Measurements from ENCODE around the gene GADD45G.

GADD45G gene

DNA sequence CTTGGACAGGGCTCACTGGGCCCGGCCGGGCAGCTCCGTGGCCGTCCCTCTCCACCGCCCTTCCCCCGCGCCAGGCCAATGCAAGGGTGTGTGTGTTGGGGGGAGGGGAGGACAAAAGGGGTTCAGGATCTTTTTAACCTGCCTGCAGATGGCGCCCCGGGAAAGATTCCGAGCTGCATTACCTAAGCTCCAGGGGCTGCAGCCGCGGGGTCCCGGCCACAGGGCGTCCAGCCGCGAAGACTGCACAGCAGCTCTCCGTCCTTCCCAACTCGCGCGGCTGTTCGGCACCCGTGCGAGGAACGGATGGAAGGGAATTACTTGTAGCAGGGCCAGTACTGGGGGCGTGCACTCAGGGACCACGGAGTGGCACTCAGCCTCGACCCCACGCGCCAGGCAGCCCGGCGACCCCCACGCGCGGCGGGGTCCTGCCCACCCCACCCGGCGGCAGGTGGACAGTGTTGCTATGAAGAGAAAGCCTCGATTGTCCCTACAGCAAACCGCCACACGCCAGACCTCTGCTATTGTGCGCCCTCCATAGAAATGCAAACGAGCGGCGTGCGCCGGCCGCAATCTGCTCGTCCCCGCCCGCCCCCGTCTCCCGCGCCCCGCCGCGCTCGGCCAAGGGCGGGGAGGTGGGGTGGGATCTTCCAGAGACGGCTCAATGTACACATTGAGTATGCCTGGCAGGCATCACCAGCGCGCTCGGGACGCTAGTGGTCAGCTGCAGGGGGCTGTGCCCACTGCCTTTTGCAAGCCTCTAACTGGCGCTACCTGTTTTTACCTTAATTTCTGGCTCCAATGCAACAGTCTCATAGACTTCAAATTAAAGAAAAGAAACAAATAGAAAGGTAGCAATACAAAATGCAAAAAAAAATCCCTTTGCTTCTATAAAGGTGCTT is 796 bp upstream of the GADD45G start:
- in situ Hi-C loops (cut with MboI; ENCODE audit: low pct_unique_long_range_greater_than_20kb, low sequenced_read_pairs) = loop anchor here (10.0 kb wide), 1 partner anchor 501 kb away; no protein-coding TSS in a partner anchor
- DNase-seq = peak; percentile 26

DNA sequence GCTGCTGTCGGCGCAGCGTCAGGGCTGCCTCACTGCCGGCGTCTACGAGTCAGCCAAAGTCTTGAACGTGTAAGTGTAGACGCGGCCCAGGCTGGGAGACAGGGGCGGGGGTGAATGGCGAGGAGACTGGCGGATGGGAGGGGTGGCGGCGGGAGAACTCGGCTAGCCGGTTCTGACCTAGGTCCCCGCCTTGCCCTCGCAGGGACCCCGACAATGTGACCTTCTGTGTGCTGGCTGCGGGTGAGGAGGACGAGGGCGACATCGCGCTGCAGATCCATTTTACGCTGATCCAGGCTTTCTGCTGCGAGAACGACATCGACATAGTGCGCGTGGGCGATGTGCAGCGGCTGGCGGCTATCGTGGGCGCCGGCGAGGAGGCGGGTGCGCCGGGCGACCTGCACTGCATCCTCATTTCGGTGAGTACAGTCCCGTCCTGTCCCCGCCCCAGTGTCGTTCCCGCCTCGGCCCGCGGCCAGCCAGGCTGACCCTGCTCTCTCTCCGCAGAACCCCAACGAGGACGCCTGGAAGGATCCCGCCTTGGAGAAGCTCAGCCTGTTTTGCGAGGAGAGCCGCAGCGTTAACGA is 745 bp downstream of the GADD45G start:
- in situ Hi-C loops (cut with MboI; ENCODE audit: low pct_unique_long_range_greater_than_20kb, low sequenced_read_pairs) = loop anchor here (10.0 kb wide), 1 partner anchor 499 kb away; no protein-coding TSS in a partner anchor
- peak; percentile 12 for DNase-seq

DNA sequence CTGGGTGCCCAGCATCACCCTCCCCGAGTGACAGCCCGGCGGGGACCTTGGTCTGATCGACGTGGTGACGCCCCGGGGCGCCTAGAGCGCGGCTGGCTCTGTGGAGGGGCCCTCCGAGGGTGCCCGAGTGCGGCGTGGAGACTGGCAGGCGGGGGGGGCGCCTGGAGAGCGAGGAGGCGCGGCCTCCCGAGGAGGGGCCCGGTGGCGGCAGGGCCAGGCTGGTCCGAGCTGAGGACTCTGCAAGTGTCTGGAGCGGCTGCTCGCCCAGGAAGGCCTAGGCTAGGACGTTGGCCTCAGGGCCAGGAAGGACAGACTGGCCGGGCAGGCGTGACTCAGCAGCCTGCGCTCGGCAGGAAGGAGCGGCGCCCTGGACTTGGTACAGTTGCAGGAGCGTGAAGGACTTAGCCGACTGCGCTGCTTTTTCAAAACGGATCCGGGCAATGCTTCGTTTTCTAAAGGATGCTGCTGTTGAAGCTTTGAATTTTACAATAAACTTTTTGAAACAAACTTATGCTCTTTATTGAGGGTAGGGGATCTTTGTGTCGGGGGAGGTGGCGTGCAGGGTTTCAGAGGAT is 1.3 kb downstream of the GADD45G start:
- peak; percentile 38 for DNase-seq
- in situ Hi-C loops (cut with MboI; ENCODE audit: low pct_unique_long_range_greater_than_20kb, low sequenced_read_pairs) = loop anchor here (10.0 kb wide), 1 partner anchor 499 kb away; no protein-coding TSS in a partner anchor

DNA sequence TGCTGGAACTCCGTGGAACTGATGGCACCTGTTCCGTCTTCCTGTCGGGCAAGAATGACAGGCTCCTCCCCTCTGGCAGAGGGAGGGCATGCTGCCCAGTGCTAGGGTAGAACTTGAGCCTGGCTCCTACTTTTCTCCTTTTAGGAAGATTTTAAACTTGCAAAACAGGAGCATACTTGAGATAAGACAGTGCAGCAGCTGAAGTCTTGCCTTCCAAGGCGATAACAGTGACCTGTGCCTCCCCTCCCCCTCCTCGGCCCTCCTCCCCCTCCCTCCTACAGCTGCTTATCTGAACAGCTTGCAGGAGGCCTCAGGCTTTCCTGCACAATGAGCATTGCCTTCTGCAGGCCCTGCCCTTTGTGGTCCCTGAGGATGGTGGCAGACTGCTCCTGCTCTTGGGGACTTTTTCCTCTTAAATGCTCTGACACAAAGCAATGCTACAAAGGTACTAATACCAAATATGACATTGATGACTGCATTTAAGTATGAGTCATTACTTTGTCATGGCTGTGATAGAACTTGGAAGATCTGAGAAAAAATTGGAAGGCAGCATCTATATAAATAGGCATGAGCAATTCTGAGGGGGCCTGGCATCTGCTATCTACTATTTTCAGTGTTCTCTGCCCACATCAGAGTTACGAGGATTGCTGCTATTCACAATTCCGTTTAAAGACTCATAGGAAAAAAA is 2.0 kb downstream of the GADD45G start:
- peak; percentile 6 for DNase-seq
- in situ Hi-C loops (cut with MboI; ENCODE audit: low pct_unique_long_range_greater_than_20kb, low sequenced_read_pairs) = loop anchor here (10.0 kb wide), 1 partner anchor 498 kb away; no protein-coding TSS in a partner anchor

DNA sequence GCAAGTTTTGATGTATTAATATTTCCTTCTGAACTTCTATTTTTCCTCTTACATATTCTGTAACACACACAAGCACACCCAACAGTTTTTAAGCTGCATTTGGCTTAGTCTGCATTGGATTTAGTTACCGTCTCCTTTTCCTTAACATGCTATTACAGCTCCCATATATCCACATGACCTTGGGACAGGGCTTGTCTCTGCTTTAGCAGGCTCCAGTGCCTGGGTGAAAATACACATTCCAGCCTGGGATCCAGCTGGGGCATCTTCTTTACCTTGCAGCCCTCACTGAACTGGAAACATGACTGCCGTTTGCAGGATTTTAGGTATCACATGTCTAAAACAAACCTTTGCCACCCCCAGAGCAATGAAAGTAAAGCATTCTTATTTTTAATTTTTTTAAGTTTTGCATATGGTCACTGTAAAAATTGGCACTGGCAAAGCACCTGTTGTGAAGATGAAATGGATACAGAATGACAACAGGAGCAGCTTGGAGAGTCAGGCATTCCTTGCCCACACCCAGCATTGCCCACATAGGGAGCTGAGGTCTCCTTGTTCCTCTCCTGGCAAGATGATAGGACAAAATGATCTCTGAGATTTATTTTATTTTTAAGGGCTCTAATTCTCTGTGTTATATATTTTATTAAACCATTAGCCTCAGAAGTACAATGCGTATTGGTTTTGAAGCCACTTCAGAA is 4.0 kb downstream of the GADD45G start:
- in situ Hi-C loops (cut with MboI; ENCODE audit: low pct_unique_long_range_greater_than_20kb, low sequenced_read_pairs) = loop anchor here (10.0 kb wide), 1 partner anchor 496 kb away; no protein-coding TSS in a partner anchor
- no peak for DNase-seq

DNA sequence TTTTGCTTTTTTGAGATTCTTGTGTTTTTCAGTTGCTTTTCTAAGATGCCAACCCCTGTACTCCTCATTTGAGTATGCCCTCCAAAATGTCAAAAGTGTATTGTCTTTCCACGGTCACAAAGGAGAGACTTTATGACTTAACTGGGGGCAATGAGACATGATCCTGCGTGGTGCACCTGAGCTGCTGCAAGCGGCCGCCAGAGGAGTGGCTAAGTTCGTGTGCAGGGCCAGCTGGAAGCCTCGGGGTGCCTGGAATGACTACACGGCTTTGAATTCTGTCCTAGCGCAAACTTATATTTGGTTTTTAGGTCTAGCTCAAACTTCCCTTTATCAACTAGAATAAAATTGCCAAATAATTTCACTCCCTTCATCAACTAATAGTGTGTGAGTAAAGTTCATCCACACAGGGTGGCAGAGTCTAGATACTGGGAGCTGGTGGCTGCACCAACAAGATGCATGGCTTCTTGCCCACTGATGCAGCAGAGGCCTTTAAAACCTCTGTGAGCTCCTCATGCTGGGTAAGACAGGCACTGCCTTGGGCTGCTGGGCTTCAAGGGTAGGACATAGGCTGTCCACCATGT is 4.7 kb downstream of the GADD45G start:
- in situ Hi-C loops (cut with MboI; ENCODE audit: low pct_unique_long_range_greater_than_20kb, low sequenced_read_pairs) = loop anchor here (10.0 kb wide), 1 partner anchor 495 kb away; no protein-coding TSS in a partner anchor
- DNase-seq = no peak

DNA sequence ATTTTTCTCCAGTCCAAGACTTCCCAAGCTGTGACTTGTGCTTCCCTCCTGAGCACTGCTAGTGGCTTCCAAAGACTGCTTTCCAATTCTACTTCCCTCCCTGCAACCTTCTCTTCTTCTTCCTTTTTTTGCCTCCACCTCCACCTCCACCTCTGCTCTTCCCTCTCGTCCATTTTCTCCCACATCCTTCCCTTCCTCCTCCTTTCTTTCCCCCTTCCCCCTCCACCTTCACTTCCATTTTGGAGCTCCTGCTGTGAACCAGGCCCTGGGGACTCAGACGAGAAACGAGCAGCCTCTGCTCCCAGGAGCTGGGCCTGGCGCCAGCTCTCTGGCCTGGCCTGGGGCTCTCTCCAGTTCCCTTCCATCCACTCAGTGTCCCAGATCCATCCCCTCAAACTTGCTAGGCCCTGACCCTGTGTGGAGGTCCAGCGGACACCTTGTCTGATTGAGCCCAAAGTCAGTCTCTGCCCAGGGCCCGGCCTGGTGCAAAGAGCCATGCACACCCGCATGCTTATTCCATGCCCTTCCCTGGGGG is 5.6 kb downstream of the GADD45G start:
- no peak for DNase-seq
- in situ Hi-C loops (cut with MboI; ENCODE audit: low pct_unique_long_range_greater_than_20kb, low sequenced_read_pairs) = no loop called here

DNA sequence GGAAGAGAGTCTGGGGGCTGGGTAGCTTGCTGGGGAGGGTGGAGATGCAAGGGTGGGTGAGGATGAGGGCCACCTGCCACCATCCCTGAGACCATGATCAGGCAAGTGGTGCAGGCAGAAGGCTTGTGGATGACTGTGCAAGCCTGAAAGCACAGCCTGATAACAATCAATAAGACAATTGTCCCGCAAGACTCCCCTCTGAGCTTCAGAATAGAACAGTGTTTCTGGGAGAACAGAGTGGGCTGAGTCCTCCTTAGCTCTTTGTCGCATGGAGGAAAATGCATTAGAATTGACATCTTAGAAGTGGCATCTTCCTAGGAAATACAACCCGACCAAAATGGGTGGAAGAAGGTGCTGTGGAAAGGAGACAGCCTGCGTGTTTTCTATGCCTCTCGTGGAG is 6.6 kb downstream of the GADD45G start:
- in situ Hi-C loops (cut with MboI; ENCODE audit: low pct_unique_long_range_greater_than_20kb, low sequenced_read_pairs) = no loop called here
- no peak for DNase-seq

DNA sequence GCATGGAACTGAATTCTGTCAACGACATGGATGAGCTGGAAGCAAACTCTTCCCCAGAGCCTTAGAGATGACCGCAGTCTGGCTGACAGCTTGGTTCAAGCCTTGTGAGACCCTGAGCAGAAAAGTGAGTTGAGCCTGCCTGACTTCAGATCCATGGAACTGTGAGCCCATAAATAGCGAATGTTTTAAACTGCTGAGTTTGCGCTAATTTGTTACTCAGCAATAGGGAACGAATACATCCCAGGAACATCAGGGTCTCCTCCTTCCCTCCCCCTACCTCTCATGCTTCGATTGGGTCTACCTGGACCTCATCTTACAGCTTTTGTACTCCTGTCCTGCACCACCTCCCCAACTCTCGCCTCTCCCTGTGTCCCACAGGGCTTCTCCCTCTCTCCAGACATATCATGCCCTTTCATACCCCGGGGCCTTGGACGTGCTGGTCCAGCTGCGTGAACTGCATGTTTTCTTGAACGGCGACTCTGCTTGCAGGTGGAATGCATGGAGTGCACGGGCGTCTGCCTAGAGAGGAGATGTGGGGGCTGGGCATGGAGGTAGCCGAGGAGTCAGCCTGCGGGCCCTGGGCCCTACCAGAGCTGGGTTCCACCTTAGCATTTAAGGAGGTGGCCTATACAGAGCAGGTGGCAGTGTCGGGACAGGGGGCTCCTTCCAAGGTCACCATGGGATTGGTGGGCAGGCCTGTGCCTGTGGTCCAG is 7.9 kb downstream of the GADD45G start:
- no peak for DNase-seq
- in situ Hi-C loops (cut with MboI; ENCODE audit: low pct_unique_long_range_greater_than_20kb, low sequenced_read_pairs) = no loop called here

DNA sequence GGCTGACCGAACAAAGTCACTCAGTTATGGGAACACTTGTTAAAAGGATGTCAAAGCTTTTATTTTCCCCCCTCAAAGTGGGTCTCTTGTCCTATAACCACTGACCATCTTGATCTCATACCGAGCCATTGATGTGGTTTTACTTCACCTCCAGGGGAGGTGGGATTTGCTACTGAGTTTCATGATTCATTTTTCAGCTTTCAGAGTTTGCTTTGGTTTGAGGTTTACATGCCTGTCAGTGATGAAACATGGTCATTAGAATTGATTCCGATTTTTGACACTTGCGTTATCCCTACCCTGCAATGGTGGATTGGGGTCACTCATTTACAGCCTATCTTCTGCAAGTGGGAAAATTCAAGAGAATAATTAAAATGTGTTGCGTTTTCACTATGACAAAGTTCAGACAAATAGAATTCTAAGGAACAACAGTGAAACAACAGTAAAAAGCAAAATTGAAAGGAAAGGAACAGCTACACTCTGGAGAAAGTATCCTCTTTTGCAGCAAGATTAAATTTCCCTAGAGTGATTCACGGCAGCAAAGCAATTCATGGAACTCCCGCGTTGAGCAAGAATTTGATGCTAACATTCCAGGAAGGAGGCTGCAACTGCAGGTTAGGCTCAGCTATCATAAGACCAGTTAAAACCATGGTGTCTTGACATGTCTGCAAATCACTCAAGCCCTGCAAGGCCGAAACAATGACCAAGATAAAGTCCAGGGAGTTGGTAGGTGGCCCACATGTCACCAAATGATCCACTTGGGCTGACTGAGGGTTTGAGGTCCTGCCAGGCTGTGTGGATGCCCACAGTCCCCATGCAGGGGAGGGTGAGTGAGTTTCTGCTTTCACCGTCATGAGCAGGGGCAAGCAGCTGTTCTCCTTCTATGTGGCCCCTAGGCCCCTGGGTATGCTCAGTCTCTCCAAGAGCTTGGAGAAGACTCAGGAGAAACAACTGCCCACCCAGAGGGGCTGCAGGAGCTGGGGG is 9.4 kb downstream of the GADD45G start:
- no peak for DNase-seq
- in situ Hi-C loops (cut with MboI; ENCODE audit: low pct_unique_long_range_greater_than_20kb, low sequenced_read_pairs) = no loop called here

DNA sequence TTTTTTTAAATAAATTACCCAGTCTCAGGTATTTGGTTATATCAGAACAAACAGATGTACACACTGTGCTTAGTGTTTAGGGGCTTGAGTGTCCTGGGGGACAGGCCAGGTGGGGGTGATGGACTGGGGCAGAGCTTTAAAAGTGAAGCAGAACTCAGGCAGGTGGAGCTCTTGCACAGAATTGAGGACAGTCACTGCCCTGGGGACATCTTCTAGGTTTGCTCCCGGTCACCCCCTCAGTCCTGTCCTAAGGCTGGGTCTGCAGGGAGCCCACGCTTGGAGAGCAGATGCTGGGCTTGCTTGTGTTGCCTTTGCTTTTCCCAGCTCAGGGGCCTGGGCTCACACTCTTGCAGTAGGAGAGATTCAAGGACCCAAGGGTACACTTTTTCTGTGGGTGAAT is 10.8 kb downstream of the GADD45G start:
- DNase-seq = no peak
- in situ Hi-C loops (cut with MboI; ENCODE audit: low pct_unique_long_range_greater_than_20kb, low sequenced_read_pairs) = no loop called here

DNA sequence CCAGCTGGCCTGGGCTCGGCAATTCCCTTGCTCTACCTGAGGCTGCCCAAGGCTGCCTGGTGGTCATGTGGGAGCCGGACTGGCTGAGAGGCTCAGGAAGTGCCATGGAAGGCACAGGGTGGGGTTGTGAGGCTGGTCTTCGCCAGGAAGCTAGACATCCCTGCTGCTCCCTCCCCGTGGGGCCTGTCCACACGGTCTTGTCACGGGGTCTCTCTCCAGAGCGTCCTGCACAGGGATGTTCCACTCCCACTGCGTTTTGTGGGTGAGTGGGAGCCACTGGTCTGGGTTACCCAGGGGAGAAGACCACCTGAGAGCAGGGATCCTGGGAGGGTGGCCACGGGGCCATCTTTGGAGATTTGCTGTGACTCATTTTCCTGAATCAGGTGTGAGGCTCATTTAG is 11.6 kb downstream of the GADD45G start:
- no peak for DNase-seq
- in situ Hi-C loops (cut with MboI; ENCODE audit: low pct_unique_long_range_greater_than_20kb, low sequenced_read_pairs) = no loop called here

DNA sequence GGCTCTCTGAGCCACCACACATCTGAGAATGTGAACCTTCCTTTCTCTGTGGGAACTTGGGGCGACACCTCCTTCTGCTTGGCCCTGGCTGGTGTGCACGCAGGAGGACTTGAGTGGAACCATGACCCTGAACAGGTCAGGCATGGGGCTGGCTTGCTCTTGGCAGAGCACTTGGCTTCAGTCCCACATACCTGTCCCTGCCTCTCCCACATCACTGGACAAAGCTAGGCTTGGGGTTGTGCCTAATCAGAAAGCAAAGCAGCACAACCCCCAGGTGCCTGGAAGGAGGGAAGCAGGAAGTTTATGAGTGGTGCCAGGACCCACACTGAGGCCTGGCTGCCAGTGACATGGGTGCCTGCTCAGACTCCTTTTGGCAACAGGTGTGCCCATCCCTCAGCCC is 13.2 kb downstream of the GADD45G start:
- no peak for DNase-seq
- in situ Hi-C loops (cut with MboI; ENCODE audit: low pct_unique_long_range_greater_than_20kb, low sequenced_read_pairs) = no loop called here

DNA sequence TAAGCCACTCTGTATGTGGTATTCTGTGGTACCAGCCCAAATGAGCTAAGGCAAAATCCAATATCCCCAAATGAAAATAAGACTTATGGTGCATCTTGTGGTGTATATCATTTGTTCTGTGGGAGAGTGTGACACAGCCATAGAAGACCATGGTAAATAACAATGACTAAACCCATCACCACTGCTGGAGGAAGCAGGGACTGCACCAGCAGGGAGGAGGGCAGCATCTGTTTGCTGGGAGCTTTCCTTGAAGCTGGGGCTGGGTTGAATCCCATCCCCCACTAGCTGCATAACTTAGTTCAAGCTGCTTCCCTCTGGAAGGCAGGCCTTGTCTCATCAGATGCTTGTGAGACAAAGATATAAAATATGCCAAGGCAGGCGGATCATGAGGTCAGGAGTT is 14.2 kb downstream of the GADD45G start:
- in situ Hi-C loops (cut with MboI; ENCODE audit: low pct_unique_long_range_greater_than_20kb, low sequenced_read_pairs) = no loop called here

DNA sequence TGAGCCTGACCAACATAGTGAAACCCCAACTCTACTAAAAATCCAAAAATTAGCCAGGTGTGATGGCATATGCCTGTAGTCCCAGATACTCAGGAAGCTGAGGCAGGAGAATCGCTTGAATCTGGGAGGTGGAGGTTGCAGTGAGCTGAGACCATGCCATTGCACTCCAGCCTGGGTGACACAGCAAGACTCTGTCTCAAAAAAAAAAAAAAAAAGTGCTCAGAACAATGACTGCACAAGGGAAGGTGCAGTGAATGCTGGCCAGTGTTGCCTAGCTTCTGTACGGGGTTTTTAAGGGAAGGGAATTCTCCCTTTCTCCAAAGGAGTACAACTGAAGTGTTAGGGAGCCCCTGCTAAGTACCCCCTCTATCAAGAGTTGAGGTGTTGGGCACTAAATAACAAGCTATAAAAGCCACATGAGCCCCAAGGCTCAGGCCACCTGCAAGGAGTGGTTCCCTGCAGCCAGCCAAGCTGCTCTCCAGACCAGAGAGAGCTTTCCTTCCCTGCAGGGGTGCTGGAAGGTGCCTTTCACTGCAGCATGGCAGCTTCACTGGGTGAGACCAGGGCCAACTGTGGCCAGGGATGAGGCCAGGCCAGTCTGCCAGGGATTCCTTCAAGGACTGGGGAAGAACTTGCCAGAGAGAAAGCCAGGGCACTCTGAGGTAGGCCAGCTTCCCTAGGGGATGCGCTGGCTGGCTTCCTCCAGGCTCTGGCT is 14.8 kb downstream of the GADD45G start:
- in situ Hi-C loops (cut with MboI; ENCODE audit: low pct_unique_long_range_greater_than_20kb, low sequenced_read_pairs) = no loop called here
- no peak for DNase-seq

More for the DNA sequence above, 14.2 kb downstream of the GADD45G start:
- DNase-seq = no peak

DNA sequence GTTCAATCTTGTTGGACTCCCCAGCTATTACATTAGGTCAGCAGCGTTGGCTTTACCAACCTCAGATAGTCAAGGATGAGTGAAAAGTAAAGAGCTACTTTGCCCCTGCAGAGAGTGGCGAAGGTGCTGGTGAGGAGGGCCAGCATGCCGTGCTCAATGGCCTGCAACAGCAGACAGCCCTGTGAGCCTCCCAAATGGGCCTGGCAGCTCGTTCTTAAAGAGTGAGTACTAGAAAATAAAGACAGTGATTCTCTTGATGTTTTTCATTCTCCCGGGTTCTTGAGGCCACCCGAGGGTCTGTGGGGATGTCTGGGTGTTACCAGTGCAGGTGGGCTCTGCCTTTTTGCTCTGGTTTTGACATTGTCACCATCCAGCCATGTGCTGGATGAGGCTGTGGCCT is 16.2 kb downstream of the GADD45G start:
- DNase-seq = no peak
- in situ Hi-C loops (cut with MboI; ENCODE audit: low pct_unique_long_range_greater_than_20kb, low sequenced_read_pairs) = no loop called here
